HepG2 (cell line): ENCODE results near the gene THRB.

Experiments used
- ASH2L ChIP-seq: fragments of 300-600, 200-600 bp; sonication (generic); IDR thresholded peaks from 2 replicates; pipeline ENCODE4 v1.7.0; 2017; ENCODE audit warnings: low read depth, mild to moderate bottlenecking, moderate library complexity, mixed read lengths, low read length; ENCODE audit not compliant: insufficient read length
- ATF3 ChIP-seq: sonication (generic); formaldehyde crosslinking; IDR thresholded peaks from 2 replicates; pipeline ENCODE4 v1.4.0; 2020; ENCODE audit warnings: missing genetic modification reagents
- CTCF ChIP-seq: sonication (generic); formaldehyde crosslinking; IDR thresholded peaks from 2 replicates; pipeline ENCODE4 v1.5.0; 2020; ENCODE audit warnings: mild to moderate bottlenecking, missing genetic modification reagents, moderate library complexity
- HNRNPUL1 ChIP-seq: fragments of 200-400 bp; formaldehyde crosslinking; IDR thresholded peaks from 2 replicates; pipeline ENCODE4 v1.6.1; 2017; ENCODE audit warnings: low read depth, mild to moderate bottlenecking, low read length, moderate library complexity
- PHF20 ChIP-seq: sonication (generic); formaldehyde crosslinking; IDR thresholded peaks from 2 replicates; pipeline ENCODE4 v1.5.0; 2020; ENCODE audit warnings: mild to moderate bottlenecking, missing genetic modification reagents
- POLR2AphosphoS2 ChIP-seq: IDR thresholded peaks from 2 replicates; pipeline ENCODE4 v1.6.1; 2011; ENCODE audit warnings: low read depth, low read length, improper control_type of control experiment
- RAD51 ChIP-seq: fragments of 450-650 bp; IDR thresholded peaks from 2 replicates; pipeline ENCODE4 v1.6.1; 2016; ENCODE audit warnings: borderline replicate concordance
- RXRA ChIP-seq: sonication (generic); formaldehyde crosslinking; IDR thresholded peaks from 2 replicates; pipeline ENCODE4 v1.5.1; 2020; ENCODE audit warnings: missing genetic modification reagents
- SAP130 ChIP-seq: IDR thresholded peaks from 2 replicates; pipeline ENCODE4 v1.6.1; 2016; ENCODE audit warnings: low read depth
- TAF15 ChIP-seq: fragments of 200-400 bp; formaldehyde crosslinking; IDR thresholded peaks from one replicate; pipeline ENCODE4 v1.6.1; 2018; ENCODE audit warnings: mild to moderate bottlenecking, low read depth, low read length; ENCODE audit not compliant: poor library complexity, severe bottlenecking
- ZBTB4 ChIP-seq: sonication (generic); formaldehyde crosslinking; IDR thresholded peaks from 2 replicates; pipeline ENCODE4 v1.4.0; 2020; ENCODE audit warnings: missing genetic modification reagents, mild to moderate bottlenecking, borderline replicate concordance
- ZNF263 ChIP-seq: sonication (generic); formaldehyde crosslinking; IDR thresholded peaks from 2 replicates; pipeline ENCODE4 v1.4.0; 2020; ENCODE audit warnings: missing genetic modification reagents
- ZNF501 ChIP-seq: sonication (generic); formaldehyde crosslinking; IDR thresholded peaks from 2 replicates; pipeline ENCODE4 v1.5.1; 2020; ENCODE audit warnings: mild to moderate bottlenecking, moderate library complexity, missing genetic modification reagents

- TF ChIP-seq PHF20 (CRISPR knock-in tag) (no peak), RXRA (no peak), ATF3 (no peak), SAP130 (CRISPR knock-in tag) (no peak), CTCF (CRISPR knock-in tag) (no peak), ZNF263 (no peak), HNRNPUL1 (no peak), POLR2AphosphoS2 (no peak), TAF15 (no peak), ZBTB4 (CRISPR knock-in tag) (no peak), ASH2L (no peak), RAD51 (no peak), ZNF501 (no peak)
These were observed 269.8 kb downstream of the THRB start for GRCh38 chr3:24224666-24225384.
